Left renal cortex interstitium (tissue), 4 donors: Measurements from ENCODE around the gene MAP2K1. TPM values are rescaled to one million over a fixed set of nuclear protein-coding genes. Genes with fewer than 3 reads are reported as not detected.
"Not testable (repeated sequence)": the region's sequence is repeated elsewhere in the genome, so short reads cannot be mapped to it uniquely, and the experiment has no call there.

Experiments
- DNase-seq, 4 donors: peaks; one replicate each; pipeline ENCODE4 v3.0.0-alpha.2; 2013; ENCODE audit warnings: low read depth in 4 of 4, low spot score in 2 of 4, missing footprints in 1 of 4
- polyA plus RNA-seq, 4 donors: library from polyadenylated mRNA; unstranded; fragments of 120-200 nt; gene quantifications; one replicate each; pipeline ENCODE4 v1.2.1, GENCODE V29; 2013; ENCODE audit not compliant: insufficient read length in 4 of 4

Gene MAP2K1
- 10 to 100 TPM; 49.4 to 55.6 (median 52.1) TPM for polyA plus RNA-seq

DNA sequence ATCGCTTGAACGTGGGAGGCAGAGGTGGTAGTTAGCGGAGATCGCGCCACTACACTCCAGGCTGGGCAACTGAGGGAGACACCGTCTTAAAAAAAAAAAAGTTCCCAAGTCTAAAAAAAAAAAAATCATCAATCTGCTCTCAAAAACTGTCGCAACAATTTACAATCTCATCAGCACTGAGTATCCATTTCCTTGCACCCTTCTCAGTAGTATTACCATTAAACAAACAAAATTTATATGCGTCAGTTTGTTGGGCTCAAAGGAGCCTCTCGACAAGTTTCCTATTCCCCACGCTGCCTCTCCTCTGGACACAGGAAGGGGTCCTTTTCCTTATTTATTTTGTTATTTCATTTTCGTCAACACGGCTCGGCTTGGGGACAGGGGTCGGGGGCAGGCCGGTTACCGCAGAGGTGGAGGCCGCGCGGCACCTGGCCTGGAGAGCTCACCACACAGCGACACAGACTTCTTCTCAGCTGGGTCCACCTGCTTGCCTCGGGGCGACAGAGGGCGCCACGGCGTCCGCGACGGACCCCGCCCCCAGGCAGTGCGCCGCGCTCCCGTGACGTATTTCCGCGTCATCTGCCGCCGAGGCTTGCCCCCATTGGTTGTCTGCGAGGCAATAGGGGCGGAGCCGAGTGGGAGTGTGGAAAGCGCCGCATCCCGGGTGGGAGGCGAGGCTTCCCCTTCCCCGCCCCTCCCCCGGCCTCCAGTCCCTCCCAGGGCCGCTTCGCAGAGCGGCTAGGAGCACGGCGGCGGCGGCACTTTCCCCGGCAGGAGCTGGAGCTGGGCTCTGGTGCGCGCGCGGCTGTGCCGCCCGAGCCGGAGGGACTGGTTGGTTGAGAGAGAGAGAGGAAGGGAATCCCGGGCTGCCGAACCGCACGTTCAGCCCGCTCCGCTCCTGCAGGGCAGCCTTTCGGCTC is at the start of gene MAP2K1:
Gene MAP2K1, plus strand, starts transcription at position 709 of the 920 bp plus-strand sequence. CDS start 436 bp downstream, outside the sequence.
- peak; percentile 81 to 94 (median 92) for DNase-seq

- not testable (repeated sequence) for DNase-seq
These were observed 38.2 kb upstream of the MAP2K1 start for GRCh38 chr15:66348530-66348929.

GRCh38 chr15:66356077-66356358 is 30.7 kb upstream of the MAP2K1 start:
- no peak for DNase-seq

DNA sequence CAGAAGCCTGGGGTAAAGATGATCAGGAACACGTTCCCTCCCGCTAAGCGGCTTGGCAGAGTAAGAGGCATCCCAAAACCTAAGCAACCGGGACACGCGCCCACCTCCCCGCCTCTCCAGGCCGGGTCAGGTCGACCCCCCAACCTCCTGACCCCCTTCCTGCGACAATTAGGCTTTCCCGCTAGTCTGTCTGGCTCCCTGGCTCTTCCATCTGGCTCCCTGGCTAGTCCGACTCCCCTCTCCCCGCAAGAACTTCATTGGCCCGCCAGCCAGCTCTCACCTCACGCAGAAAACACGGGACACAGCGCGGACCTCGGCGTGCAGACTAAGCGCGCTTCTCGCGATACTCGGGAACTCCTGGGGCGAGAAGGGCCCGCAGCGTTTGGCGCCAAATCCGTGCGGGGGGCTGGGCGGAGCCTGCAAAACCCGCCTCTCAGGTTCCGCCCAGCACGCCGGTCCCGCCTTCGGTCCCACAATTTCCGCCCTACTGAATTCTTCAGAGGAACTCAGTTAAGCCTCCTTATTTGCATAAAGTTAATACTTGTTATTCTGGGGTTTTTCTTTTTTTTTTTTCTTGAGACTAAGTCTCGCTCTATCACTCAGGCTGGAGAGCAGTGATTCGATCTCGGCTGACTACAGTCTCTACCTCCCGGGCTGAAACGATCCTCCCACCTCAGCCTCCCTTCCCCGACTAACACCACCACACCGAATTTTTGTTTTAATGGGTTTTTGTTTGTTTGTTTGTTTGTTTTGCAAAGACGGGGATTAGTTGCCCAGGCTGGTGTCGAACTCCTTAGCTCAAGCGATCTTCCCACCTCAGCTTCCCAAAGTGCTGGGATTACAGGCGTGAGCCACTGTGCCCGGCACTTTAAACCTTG is 30.1 kb upstream of the MAP2K1 start, which contains the start of gene TIPIN:
Gene TIPIN, minus strand, starts transcription at position 327 of the 878 bp plus-strand sequence. CDS start 3,738 bp downstream, outside the sequence.
- DNase-seq = peak; percentile 76 to 93 (median 86)

DNA sequence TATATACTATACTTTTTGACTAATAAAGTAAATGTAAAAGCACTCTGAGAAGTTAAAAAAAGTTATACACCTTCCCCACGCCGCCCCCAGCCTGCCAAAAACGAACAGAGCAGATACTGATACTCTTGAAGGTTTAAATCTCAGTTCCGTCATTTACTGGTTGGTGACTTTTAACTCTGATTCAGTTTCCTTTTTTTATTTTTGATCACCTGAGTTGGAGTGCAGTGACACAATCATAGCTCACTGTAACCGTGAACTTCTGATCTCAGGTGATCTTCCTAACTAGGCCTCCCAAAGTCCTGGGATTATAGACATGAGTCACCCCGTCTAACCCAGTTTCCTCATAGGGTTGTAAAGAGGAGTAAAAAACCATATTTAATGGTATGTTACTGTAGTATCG is 27.0 kb upstream of the MAP2K1 start:
- DNase-seq = no peak

- not testable (repeated sequence) for DNase-seq
These were observed 24.8 kb upstream of the MAP2K1 start for GRCh38 chr15:66361745-66362460.

DNA sequence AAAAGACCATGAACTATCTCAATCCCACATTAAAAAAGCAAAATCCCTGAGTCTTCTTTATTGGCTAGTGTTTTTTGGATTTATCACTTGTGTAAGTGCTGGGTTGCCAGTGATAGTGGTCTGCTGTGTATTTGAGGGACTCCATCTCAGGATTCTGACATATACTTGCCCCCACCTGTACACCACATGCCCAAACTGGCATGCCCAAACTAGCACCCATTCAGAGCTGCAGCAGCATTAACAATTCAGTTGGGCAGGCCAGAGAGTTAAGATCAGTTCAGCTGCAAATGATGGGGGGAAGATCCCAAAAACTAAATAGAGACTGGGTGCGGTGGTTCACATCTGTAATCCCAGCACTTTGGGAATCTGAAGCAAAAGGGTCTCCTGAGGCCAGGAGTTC is 23.9 kb upstream of the MAP2K1 start:
- no peak for DNase-seq

DNA sequence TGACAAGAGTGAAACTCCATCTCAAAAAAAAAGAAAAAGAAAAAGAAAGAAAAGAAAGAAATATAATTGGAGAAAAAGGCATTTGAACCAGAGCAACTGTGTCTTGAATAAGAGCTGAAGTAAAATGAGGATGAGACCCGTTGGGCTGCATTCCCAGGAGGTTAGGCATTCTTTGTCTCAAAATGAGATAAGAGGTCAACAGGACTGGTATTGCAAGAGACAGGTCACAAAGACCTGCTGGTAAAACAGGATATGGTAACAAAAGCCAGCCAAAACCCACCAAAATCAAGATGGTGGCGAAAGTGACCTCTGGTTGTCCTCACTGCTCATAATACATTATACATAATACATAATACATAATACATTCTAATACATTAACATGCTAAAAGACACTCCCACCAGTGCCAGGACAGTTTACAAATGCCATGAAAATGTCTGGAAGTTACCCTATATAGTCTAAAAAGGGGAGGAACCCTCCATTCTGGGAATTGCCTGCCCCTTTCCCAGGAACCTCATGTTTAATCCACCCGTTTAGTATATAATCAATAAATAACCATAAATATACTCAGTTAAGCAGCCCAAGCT is 21.7 kb upstream of the MAP2K1 start:
- DNase-seq = no peak

DNA sequence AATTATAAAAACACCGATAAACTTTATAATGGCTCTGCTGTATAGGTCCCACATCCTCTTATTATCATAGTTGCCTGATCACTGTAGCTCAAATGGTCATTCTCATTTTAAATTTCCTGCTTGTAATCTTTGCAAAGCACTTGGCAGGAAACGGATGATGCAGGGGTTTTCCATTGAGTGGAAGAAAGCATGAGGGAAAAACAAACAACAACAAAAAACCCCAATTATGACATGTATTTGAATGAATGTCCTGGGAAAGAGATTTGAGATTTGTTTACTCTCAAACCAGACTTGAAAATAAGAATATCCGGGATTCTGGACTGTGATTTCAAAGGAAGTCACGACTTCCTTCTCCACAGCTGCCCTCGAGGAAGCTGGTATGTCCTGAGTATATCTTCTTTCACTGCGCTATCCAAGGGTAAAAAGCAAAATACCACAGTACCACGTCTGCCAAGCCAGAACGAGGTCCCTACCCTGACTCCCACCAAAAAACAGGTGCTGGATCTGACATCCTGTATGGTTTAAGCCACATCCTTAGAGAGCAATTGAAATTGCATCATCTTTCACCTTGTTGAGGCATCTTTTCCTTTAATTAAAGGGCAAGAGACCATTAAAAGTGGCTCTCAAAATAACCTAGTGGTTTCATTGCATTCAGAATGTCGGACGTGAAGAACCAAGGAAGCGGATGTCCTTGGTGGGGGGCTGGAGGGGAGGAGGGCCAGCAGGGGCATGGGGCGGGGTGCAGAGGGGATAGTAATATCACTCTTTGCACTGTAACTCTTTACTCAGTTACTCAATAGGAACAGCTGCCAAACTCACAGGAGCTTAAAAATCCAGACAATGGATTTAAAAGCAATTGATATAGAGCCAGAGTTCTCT is 16.7 kb upstream of the MAP2K1 start:
- DNase-seq = no peak

GRCh38 chr15:66374179-66374578 is 12.5 kb upstream of the MAP2K1 start:
- DNase-seq = no peak

GRCh38 chr15:66378814-66379430 is 7.8 kb upstream of the MAP2K1 start:
- DNase-seq = no peak

GRCh38 chr15:66381376-66381775 is 5.3 kb upstream of the MAP2K1 start:
- DNase-seq = not testable (repeated sequence)

DNA sequence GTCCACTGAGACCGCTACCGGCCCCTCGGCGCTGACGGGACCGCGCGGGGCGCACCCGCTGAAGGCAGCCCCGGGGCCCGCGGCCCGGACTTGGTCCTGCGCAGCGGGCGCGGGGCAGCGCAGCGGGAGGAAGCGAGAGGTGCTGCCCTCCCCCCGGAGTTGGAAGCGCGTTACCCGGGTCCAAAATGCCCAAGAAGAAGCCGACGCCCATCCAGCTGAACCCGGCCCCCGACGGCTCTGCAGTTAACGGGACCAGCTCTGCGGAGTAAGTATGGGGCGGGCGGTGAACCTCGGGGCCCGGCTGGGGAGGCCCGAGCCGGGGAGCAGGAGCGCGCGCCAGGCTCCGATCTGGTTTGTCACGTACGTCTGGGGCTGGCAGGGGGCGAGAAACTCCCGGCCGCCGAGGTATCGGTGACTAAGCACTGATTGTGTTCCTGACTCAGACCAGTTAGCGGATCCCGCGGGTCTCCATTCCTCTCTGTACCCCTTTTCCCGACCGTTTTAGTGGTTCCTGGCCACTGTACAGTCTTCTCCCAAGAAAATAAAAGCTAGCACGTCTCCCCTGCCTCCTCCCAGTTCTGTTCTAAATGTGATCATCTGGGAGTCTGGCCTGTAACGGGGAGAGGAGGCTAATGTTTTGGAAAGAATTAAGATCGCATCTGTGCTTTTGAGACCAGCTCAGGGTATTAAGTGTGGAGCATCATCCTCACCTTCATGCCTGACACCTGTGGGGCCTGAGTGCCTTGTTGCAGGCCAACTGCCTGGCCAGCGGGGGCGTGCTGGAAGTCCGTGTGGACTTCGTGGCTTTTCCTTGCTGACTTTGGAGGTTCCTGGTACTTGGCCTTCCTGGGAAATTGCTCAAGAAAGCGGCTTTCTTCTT is 691 bp downstream of the MAP2K1 start:
- DNase-seq = peak in 3 of 4 donors; percentile 29 to 41 (median 36)

- DNase-seq = no peak
These were observed 1.3 kb downstream of the MAP2K1 start for GRCh38 chr15:66388043-66388363.

- no peak for DNase-seq
These were observed 1.9 kb downstream of the MAP2K1 start for GRCh38 chr15:66388576-66388975.

- DNase-seq = no peak
These were observed 2.6 kb downstream of the MAP2K1 start for GRCh38 chr15:66389098-66389858.

GRCh38 chr15:66389859-66390381 is 3.2 kb downstream of the MAP2K1 start:
- no peak for DNase-seq
